Neural cell (in vitro differentiated cells): ENCODE data around the gene C19orf67.

ENCODE experiments used
- CTCF ChIP-seq: fragments of 450-650 bp; IDR thresholded peaks from 2 replicates; pipeline ENCODE4 v1.5.1; 2014; ENCODE audit warnings: antibody characterized with exemption, mild to moderate bottlenecking, moderate library complexity; ENCODE audit not compliant: poor library complexity, severe bottlenecking
- EZH2 ChIP-seq: fragments of 200-600, 300-800 bp; shearing (Covaris generic), sonication (generic); IDR thresholded peaks from 2 replicates; pipeline ENCODE4 v1.6.1; 2014; ENCODE audit warnings: antibody characterized with exemption, low read length, borderline replicate concordance, mild to moderate bottlenecking; ENCODE audit not compliant: insufficient read depth, poor library complexity, severe bottlenecking
- POLR2AphosphoS5 ChIP-seq: IDR thresholded peaks from 2 replicates; pipeline ENCODE4 v1.6.1; 2012
- SMC3 ChIP-seq: fragments of 450-650 bp; conservative IDR thresholded peaks from 2 replicates; pipeline ENCODE4 v1.6.1; 2014; ENCODE audit warnings: antibody characterized with exemption, mild to moderate bottlenecking, moderate library complexity; ENCODE audit not compliant: poor library complexity

- TF ChIP-seq CTCF, result no peak
- no peak for TF ChIP-seq SMC3
- TF ChIP-seq EZH2, result no peak
- TF ChIP-seq POLR2AphosphoS5, result no peak
Observed at GRCh38 chr19:14033946-14034345, 51.6 kb downstream of the C19orf67 start.
